Astrocyte of the spinal cord (primary cell): ENCODE data around the gene CTNNA2.
A peak's percentile ranks its signal among the peaks of the same experiment; 100 is the strongest.

Experiments
- DNase-seq: peaks from one replicate; pipeline ENCODE4 v3.0.0; 2011; ENCODE audit warnings: low read depth, low spot score
- H3K4me3 ChIP-seq: 2 replicates; pipeline ENCODE4 v1.5.1; 2011; ENCODE audit warnings: low read depth, mild to moderate bottlenecking, low read length, moderate library complexity
- in situ Hi-C: cut with HindIII; loops from 2 replicates; pipeline ENCODE4 v1.10.0; 2017; ENCODE audit warnings: low sequenced_read_pairs
- TF ChIP-seq, protein P1 (sequence below): IDR thresholded peaks from 2 replicates; pipeline ENCODE4 v1.5.1; 2012; ENCODE audit warnings: low read depth, mild to moderate bottlenecking, low read length, inconsistent platforms

CTNNA2 gene

DNA sequence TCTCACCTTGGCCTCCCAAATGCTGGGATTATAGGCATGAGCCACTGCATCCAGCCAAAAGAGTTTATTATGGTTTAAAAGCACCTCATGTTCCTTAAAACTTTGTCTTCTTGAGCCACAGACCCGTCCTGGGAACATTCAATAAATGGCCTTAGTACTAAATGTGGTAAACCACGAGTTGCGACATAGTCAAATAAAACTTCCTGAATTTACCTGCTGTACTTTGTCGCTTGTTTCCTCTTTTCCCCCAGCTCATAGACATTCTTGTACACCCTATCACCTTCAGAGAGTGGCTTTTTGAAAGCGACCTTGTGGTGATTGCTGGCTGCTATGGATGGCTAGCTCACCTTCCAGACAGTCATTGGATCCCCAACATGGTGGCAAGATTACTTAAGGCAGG is 481.3 kb downstream of the CTNNA2 start:
- no peak for DNase-seq
- no peak overlapping the region for H3K4me3 ChIP-seq
- TF ChIP-seq, protein P1, sequence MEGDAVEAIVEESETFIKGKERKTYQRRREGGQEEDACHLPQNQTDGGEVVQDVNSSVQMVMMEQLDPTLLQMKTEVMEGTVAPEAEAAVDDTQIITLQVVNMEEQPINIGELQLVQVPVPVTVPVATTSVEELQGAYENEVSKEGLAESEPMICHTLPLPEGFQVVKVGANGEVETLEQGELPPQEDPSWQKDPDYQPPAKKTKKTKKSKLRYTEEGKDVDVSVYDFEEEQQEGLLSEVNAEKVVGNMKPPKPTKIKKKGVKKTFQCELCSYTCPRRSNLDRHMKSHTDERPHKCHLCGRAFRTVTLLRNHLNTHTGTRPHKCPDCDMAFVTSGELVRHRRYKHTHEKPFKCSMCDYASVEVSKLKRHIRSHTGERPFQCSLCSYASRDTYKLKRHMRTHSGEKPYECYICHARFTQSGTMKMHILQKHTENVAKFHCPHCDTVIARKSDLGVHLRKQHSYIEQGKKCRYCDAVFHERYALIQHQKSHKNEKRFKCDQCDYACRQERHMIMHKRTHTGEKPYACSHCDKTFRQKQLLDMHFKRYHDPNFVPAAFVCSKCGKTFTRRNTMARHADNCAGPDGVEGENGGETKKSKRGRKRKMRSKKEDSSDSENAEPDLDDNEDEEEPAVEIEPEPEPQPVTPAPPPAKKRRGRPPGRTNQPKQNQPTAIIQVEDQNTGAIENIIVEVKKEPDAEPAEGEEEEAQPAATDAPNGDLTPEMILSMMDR = no peak
- in situ Hi-C loops = no loop called here

DNA sequence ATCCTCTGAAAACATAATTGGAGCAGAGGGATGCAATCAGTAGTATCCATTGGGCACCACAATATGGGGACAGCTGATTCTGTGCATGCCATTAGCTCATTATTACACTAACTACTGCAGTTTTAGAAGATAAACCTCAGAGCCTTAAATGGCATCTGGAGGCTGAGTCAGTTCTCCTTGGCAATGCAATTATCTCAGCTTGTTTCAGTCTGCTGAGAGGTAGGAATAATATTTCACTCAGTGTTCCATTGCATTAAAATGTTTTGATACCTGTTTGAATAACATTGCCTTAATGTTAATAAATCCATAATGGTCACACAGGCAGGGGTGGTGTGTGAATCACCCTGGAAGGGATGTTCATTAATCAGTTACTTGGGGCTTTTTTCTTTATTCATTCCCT is 482.1 kb downstream of the CTNNA2 start:
- H3K4me3 ChIP-seq = no peak overlapping the region
- in situ Hi-C loops = no loop called here
- TF ChIP-seq, protein P1 = no peak
- DNase-seq = no peak

DNA sequence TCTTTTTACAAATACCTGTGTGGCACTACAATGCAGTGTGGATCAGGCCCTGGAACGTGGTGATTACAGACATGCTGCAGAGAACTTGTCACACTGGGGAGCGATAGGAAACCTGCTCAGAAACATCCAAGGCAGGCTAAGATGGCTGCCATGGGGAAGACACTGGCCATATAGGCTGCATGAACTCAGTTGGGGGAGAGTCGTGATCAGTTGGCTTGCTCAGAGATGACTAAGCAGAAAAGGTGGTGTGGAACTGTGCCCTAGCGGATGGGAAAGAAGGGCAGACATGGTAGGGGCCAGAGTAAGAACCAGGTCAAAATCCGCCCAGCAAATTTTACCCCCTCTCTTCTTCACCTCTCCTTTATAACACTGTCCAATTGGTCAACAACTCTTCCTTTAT is 483.9 kb downstream of the CTNNA2 start:
- DNase-seq = no peak
- H3K4me3 ChIP-seq = no peak overlapping the region
- in situ Hi-C loops = no loop called here
- TF ChIP-seq, protein P1 = no peak

DNA sequence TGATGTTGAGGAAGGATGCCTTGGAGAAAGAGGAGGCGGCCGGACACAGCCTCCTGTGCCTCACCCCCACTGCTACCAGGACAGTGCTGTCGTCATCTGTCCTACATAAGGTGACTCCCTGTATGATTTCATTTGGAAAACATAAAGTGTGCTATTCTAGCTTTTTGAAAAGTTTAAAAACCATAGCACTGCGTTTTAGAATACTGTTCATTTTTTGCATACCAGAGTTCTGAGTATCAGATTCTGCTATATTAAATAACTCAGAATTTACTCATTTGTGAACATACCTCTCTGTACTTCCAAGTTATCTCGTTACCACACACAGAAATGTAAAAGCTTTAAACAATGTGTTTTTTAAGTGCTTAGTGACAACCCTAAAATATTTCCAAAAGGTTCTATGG is 488.9 kb downstream of the CTNNA2 start:
- peak; percentile 13 for DNase-seq
- TF ChIP-seq, protein P1 = no peak
- in situ Hi-C loops = no loop called here
- no peak overlapping the region for H3K4me3 ChIP-seq

DNA sequence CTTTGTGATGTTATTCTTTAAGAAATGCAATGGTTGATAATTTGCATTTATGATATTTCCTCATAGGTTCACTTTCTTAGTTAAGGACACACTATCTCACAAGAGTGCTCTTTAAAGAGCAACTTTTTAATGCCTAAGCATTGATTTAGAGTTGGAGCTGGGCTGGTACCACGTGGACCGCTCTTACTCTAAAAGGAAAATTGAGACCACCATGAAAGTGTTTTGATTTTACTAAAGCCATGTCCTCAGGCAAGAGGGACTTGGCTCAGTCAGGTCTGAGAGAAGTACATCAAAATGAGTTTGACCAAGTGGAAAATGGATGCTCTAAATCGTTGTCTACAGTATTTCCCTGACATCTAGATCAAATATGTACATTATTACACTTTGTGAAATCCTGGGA is 489.3 kb downstream of the CTNNA2 start:
- in situ Hi-C loops = no loop called here
- no peak overlapping the region for H3K4me3 ChIP-seq
- TF ChIP-seq, protein P1 = no peak
- DNase-seq = no peak

DNA sequence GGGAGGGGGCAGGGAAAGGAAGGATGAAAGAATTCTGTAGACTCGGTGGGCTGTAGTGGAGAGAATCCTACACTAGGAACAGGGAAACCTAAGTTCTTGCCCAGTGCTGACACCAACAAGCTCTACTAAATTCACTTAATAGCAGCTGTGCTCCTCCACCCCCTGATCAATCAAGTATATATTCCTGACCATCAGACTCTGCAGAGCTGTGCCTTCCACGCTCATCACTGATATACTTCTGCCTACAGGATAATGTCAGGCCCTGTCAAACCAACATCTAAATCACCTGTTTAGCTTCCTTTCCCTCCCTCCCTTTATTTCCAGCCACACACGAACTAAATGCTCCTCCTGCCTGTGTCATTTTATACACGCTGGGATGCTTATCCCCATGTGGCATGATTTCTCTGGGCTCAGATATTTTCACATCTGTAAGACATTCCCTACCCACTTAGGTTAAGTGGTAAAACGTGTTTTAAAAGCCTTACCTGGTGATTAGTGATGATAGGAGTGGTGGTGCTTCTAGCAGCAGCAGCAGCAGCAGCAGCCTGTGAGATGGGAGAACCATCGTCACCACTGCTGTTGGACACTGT is 489.8 kb downstream of the CTNNA2 start:
- no peak for DNase-seq
- no peak overlapping the region for H3K4me3 ChIP-seq
- in situ Hi-C loops = no loop called here
- TF ChIP-seq, protein P1 = no peak
